Ishikawa (cell line): ENCODE data around the gene IQGAP1.

ENCODE experiments used
- CEBPB ChIP-seq: IDR thresholded peaks from 2 replicates; pipeline ENCODE4 v1.6.1; 2012
- CREB1 ChIP-seq: IDR thresholded peaks from 2 replicates; pipeline ENCODE4 v1.6.1; 2012; ENCODE audit warnings: low read depth
- EGR1 ChIP-seq: IDR thresholded peaks from 2 replicates; pipeline ENCODE4 v1.6.1; 2012
- EP300 ChIP-seq: IDR thresholded peaks from 2 replicates; pipeline ENCODE4 v1.6.1; 2012; ENCODE audit warnings: borderline replicate concordance
- FOXM1 ChIP-seq: IDR thresholded peaks from 2 replicates; pipeline ENCODE4 v1.6.1; 2012; ENCODE audit warnings: low read depth, borderline replicate concordance
- NFIC ChIP-seq: IDR thresholded peaks from 2 replicates; pipeline ENCODE4 v1.6.1; 2012
- RAD21 ChIP-seq: IDR thresholded peaks from 2 replicates; pipeline ENCODE4 v1.6.1; 2012; ENCODE audit warnings: low read depth
- TAF1 ChIP-seq: IDR thresholded peaks from 2 replicates; pipeline ENCODE4 v1.6.1; 2012; ENCODE audit warnings: low read depth, mild to moderate bottlenecking
- TCF12 ChIP-seq: IDR thresholded peaks from 2 replicates; pipeline ENCODE4 v1.6.1; 2012; ENCODE audit warnings: low read depth
- TEAD4 ChIP-seq: IDR thresholded peaks from 2 replicates; pipeline ENCODE4 v1.6.1; 2012
- YY1 ChIP-seq: IDR thresholded peaks from 2 replicates; pipeline ENCODE4 v1.6.1; 2012; ENCODE audit warnings: low read depth
- ZBTB7A ChIP-seq: IDR thresholded peaks from 2 replicates; pipeline ENCODE4 v1.6.1; 2012; ENCODE audit warnings: low read depth
- TF ChIP-seq, protein P1 (sequence below): IDR thresholded peaks from 2 replicates; pipeline ENCODE4 v1.6.1; 2012; ENCODE audit warnings: low read depth, mild to moderate bottlenecking
- TF ChIP-seq, protein P2 (sequence below): IDR thresholded peaks from 2 replicates; pipeline ENCODE4 v1.6.1; 2012
- TF ChIP-seq, protein P3 (sequence below): IDR thresholded peaks from 2 replicates; pipeline ENCODE4 v1.6.1; 2012

IQGAP1 gene

DNA sequence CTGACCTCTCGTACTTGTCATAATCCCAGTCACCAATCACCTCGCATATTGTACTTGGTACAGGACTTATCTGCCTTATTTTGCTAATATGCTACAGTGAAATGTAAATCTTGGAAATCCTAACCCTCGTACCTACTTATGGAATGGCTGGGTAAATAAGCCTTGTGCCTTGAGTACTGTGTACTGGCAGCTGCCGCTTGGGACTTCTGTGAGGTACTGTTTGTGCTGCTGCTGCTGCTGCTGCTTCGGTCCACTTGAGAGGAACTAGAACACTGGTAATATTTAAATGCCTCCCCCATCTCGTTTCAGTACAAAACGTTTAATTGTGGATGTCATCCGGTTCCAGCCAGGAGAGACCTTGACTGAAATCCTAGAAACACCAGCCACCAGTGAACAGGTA, 99.1 kb downstream of the IQGAP1 start:
- TF ChIP-seq CEBPB (no peak), RAD21 (no peak), TAF1 (no peak), NFIC (no peak), YY1 (no peak)
- TF ChIP-seq, protein P1, sequence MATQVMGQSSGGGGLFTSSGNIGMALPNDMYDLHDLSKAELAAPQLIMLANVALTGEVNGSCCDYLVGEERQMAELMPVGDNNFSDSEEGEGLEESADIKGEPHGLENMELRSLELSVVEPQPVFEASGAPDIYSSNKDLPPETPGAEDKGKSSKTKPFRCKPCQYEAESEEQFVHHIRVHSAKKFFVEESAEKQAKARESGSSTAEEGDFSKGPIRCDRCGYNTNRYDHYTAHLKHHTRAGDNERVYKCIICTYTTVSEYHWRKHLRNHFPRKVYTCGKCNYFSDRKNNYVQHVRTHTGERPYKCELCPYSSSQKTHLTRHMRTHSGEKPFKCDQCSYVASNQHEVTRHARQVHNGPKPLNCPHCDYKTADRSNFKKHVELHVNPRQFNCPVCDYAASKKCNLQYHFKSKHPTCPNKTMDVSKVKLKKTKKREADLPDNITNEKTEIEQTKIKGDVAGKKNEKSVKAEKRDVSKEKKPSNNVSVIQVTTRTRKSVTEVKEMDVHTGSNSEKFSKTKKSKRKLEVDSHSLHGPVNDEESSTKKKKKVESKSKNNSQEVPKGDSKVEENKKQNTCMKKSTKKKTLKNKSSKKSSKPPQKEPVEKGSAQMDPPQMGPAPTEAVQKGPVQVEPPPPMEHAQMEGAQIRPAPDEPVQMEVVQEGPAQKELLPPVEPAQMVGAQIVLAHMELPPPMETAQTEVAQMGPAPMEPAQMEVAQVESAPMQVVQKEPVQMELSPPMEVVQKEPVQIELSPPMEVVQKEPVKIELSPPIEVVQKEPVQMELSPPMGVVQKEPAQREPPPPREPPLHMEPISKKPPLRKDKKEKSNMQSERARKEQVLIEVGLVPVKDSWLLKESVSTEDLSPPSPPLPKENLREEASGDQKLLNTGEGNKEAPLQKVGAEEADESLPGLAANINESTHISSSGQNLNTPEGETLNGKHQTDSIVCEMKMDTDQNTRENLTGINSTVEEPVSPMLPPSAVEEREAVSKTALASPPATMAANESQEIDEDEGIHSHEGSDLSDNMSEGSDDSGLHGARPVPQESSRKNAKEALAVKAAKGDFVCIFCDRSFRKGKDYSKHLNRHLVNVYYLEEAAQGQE = no peak
- TF ChIP-seq, protein P2, sequence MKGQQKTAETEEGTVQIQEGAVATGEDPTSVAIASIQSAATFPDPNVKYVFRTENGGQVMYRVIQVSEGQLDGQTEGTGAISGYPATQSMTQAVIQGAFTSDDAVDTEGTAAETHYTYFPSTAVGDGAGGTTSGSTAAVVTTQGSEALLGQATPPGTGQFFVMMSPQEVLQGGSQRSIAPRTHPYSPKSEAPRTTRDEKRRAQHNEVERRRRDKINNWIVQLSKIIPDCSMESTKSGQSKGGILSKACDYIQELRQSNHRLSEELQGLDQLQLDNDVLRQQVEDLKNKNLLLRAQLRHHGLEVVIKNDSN = no peak

DNA sequence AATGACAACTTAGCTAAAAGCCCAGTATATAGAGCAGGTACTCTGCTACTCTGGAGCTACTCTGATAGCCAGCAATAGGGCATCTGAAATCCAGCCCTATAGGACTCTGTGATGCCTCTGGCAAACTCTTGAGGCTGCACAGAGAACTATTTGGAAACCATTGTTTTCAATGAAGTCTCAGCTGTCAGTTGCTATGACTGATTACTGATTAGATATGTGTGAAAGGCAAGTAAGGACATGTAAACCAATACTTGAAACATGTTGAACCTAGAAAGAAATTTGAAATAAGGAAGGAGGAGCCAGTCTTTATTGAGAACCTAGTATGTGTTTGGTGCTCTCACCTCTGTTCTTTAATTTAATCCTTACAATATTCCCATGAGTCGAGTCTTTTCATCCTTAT, 101.5 kb downstream of the IQGAP1 start:
- TF ChIP-seq YY1 (no peak), CREB1 (no peak), RAD21 (no peak), ZBTB7A (no peak)

DNA sequence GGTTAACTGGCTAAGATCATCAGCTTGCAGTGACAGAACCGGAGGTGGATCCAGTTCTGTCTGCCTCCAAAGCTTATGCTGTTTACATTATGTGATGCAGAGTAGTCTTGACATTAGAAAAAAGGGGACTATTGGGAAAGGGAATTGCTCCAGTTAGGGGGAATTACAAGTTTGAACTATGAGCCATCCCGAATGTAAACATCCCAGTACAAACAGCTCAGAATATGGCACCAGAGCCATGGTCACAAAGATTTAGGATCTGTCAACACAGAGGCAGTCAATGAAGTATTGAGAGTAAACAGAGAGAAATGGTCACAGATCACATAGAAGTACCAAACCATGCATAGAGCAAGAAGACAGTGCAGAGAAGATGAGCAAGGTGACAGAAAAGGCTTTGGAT, 101.9 kb downstream of the IQGAP1 start:
- TF ChIP-seq YY1 = no peak
- TF ChIP-seq TEAD4 = no peak
- TF ChIP-seq ZBTB7A = no peak
- TF ChIP-seq FOXM1 = no peak
- TF ChIP-seq EP300 = no peak
- no peak for TF ChIP-seq TCF12
- TF ChIP-seq, protein P1 = no peak
- no peak for TF ChIP-seq TAF1
- TF ChIP-seq CREB1 = no peak
- no peak for TF ChIP-seq CEBPB
- TF ChIP-seq EGR1 = no peak
- TF ChIP-seq, protein P3, sequence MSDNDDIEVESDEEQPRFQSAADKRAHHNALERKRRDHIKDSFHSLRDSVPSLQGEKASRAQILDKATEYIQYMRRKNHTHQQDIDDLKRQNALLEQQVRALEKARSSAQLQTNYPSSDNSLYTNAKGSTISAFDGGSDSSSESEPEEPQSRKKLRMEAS = no peak
- TF ChIP-seq, protein P2 = no peak
- no peak for TF ChIP-seq NFIC
- TF ChIP-seq RAD21 = no peak

DNA sequence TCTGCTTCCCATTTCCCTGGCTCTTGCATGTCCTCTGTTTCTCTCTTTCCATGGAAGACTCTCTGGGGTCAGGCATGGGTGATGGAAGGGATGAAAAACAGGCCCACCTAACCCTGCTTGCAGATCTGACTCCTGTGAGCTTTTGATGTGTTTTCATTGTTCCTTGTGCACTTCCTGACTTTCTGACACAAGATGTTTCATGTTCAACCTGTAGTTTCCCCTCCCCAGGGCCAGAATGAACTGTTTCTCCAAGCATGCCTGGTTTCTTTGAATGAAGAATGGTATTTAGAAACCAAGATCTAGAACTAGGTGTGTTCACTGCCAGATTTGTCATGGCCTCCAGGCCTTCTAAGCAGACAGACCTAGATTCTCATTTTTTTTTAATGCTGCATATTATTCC, 105.6 kb downstream of the IQGAP1 start:
- no peak for TF ChIP-seq CREB1
- no peak for TF ChIP-seq RAD21
- TF ChIP-seq, protein P2 = no peak
- TF ChIP-seq TCF12 = no peak
- TF ChIP-seq FOXM1 = no peak
- TF ChIP-seq, protein P3 = no peak

DNA sequence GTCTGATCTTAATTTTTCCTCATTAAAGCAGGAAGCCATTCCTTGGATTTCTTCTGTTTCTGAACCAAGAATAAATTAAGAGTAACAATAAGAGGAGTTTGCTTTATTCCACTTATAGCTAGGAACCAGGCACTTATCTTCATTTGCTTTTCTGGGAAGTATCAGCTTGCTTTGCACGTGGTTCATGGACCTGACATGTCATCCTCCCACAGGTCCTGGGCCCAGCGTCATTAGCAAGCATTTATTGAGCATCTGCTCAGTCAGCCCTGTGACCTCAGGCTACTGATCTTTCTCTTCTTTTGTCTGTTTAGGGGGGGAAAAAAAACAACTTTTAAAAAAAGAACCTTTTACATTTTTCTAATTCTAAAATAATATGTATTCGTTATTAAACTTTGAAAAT, 107.0 kb downstream of the IQGAP1 start:
- TF ChIP-seq TCF12 = no peak

DNA sequence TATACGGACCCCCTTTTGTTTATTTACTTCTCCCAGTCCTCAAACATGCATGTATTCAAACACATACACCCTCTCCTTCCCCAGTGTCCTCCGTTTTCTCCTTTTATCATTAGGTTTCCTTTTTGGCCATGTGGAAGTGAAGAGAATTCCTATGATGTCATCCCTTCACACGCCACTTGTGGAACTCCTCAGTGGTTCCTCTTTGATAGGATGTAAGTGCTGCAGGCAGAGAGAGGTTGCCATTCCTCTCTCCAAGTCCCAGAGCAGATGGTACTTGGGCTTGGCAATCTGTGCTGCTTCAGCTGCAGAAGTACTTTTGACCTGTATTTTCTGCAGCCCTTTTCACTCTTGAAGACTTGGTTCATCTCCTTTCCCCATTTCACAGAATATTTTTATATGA, 108.7 kb downstream of the IQGAP1 start:
- TF ChIP-seq, protein P1 = no peak
- TF ChIP-seq TAF1 = no peak
- TF ChIP-seq EP300 = no peak
- no peak for TF ChIP-seq ZBTB7A
- TF ChIP-seq, protein P2 = no peak
- no peak for TF ChIP-seq TEAD4
- no peak for TF ChIP-seq YY1
- no peak for TF ChIP-seq FOXM1
- no peak for TF ChIP-seq EGR1
- TF ChIP-seq, protein P3 = no peak
- no peak for TF ChIP-seq CREB1
- TF ChIP-seq CEBPB = no peak
- TF ChIP-seq NFIC = no peak
- no peak for TF ChIP-seq TCF12
- TF ChIP-seq RAD21 = no peak
